Left lung (tissue), 8 donors: Measurements from ENCODE around the gene ZDHHC5. TPM values are rescaled to one million over a fixed set of nuclear protein-coding genes. Genes with fewer than 3 reads are reported as not detected.

Source experiments
- microRNA-seq, 2 donors: library from miRNA; unstranded; fragments of <30 nt; microRNA quantifications; one replicate each; pipeline ENCODE4, GENCODE V29; 2019
- polyA plus RNA-seq, 6 donors: library from polyadenylated mRNA; unstranded; fragments of 120-200 nt; gene quantifications; one replicate each; pipeline ENCODE4 v1.2.1, GENCODE V29; 2013; ENCODE audit not compliant: insufficient read length in 6 of 6
- total RNA-seq, 2 donors: library from RNA; stranded (reverse); fragmentation: NEBNext Ultra II Directional; extraction: Animal tissue kit (Norgen Biotek cat#: 25700); gene quantifications; one replicate each; pipeline ENCODE4 v1.2.1, GENCODE V29; 2021
- donor health status: DM: no; HTN: yes; CAD: no.
- donor health status: DM: no; HTN: no; CAD: no.

The ZDHHC5 gene
- total and polyA plus RNA-seq, 8 donors, result 37.5 to 83.6 (median 43.9) TPM

Small RNA genes within 50 kb of the gene (microRNA-seq; reads per million reads assigned to microRNA genes)
- gene MIR130A, result 6,573 to 8,002 reads per million in 2 donors

Other genes starting within 250 kb of the ZDHHC5 start
- 100 to 1,000 TPM in 1 of 2 donors, 10 to 100 TPM in 1; 95.6 to 185 TPM for gene SLC43A3, start 241.0 kb upstream of the ZDHHC5 start, total RNA-seq
- 10 to 100 TPM; 35.0 to 45.1 (median 40.2) TPM for gene SLC43A3, start 241.0 kb upstream of the ZDHHC5 start, polyA plus RNA-seq
- gene RTN4RL2, start 207.6 kb upstream of the ZDHHC5 start, total RNA-seq, result 1 to 10 TPM; 2.5 to 4.8 TPM
- 1 to 10 TPM in 5 of 6 donors, under 1 TPM in 1; 0.87 to 3.7 (median 2.5) TPM for gene RTN4RL2, start 207.6 kb upstream of the ZDHHC5 start, polyA plus RNA-seq
- gene SLC43A1, start 152.4 kb upstream of the ZDHHC5 start, total RNA-seq, result 10 to 100 TPM; 11.8 to 25.3 TPM
- 10 to 100 TPM; 11.7 to 19.6 (median 18.0) TPM for gene SLC43A1, start 152.4 kb upstream of the ZDHHC5 start, polyA plus RNA-seq
- 10 to 100 TPM; 21.7 to 39.6 TPM for gene TIMM10, start 137.4 kb upstream of the ZDHHC5 start, total RNA-seq
- gene TIMM10, start 137.4 kb upstream of the ZDHHC5 start, polyA plus RNA-seq, result 10 to 100 TPM; 26.5 to 41.0 (median 33.6) TPM
- gene SMTNL1, start 130.5 kb upstream of the ZDHHC5 start, total RNA-seq, result not detected
- gene SMTNL1, start 130.5 kb upstream of the ZDHHC5 start, polyA plus RNA-seq, result under 1 TPM; 0.13 to 0.80 (median 0.42) TPM
- gene UBE2L6, start 100.4 kb upstream of the ZDHHC5 start, total RNA-seq, result 100 to 1,000 TPM in 1 of 2 donors, 10 to 100 TPM in 1; 97.1 to 109 TPM
- gene UBE2L6, start 100.4 kb upstream of the ZDHHC5 start, polyA plus RNA-seq, result 10 to 100 TPM; 56.1 to 67.0 (median 62.9) TPM
- gene SERPING1, start 70.4 kb upstream of the ZDHHC5 start, total RNA-seq, result 100 to 1,000 TPM; 195 to 329 TPM
- 100 to 1,000 TPM; 172 to 206 (median 193) TPM for gene SERPING1, start 70.4 kb upstream of the ZDHHC5 start, polyA plus RNA-seq
- 1 to 10 TPM; 1.2 to 2.3 TPM for gene YPEL4, start 18.2 kb upstream of the ZDHHC5 start, total RNA-seq
- 10 to 100 TPM in 1 of 6 donors, 1 to 10 TPM in 5; 5.9 to 10.1 (median 7.0) TPM for gene YPEL4, start 18.2 kb upstream of the ZDHHC5 start, polyA plus RNA-seq
- gene CLP1, start 10.4 kb upstream of the ZDHHC5 start, total RNA-seq, result 10 to 100 TPM; 10.1 to 13.1 TPM
- gene CLP1, start 10.4 kb upstream of the ZDHHC5 start, polyA plus RNA-seq, result 10 to 100 TPM; 11.9 to 14.3 (median 13.3) TPM
- 10 to 100 TPM; 11.0 to 11.8 TPM for gene MED19, start 44.1 kb downstream of the ZDHHC5 start, total RNA-seq
- gene MED19, start 44.1 kb downstream of the ZDHHC5 start, polyA plus RNA-seq, result 10 to 100 TPM; 14.0 to 21.9 (median 16.0) TPM
- 10 to 100 TPM; 67.7 to 88.3 TPM for gene TMX2, start 44.5 kb downstream of the ZDHHC5 start, total RNA-seq
- gene TMX2, start 44.5 kb downstream of the ZDHHC5 start, polyA plus RNA-seq, result 100 to 1,000 TPM in 1 of 6 donors, 10 to 100 TPM in 5; 88.0 to 107 (median 93.9) TPM
- 100 to 1,000 TPM in 1 of 2 donors, 10 to 100 TPM in 1; 94.1 to 108 TPM for gene SELENOH, start 73.4 kb downstream of the ZDHHC5 start, total RNA-seq
- 100 to 1,000 TPM; 100 to 130 (median 116) TPM for gene SELENOH, start 73.4 kb downstream of the ZDHHC5 start, polyA plus RNA-seq
- gene BTBD18, start 83.7 kb downstream of the ZDHHC5 start, total RNA-seq, result not detected
- under 1 TPM; 0.21 to 0.56 (median 0.31) TPM for gene BTBD18, start 83.7 kb downstream of the ZDHHC5 start, polyA plus RNA-seq
- gene CTNND1, start 93.7 kb downstream of the ZDHHC5 start, total RNA-seq, result 100 to 1,000 TPM; 187 to 217 TPM
- gene CTNND1, start 93.7 kb downstream of the ZDHHC5 start, polyA plus RNA-seq, result 100 to 1,000 TPM; 229 to 301 (median 268) TPM